PFSK-1 (cell line): Measurements from ENCODE around the gene ZFYVE26.

Experiments
- POLR2AphosphoS5 ChIP-seq: IDR thresholded peaks from 2 replicates; pipeline ENCODE4 v1.6.1; 2012; ENCODE audit warnings: low read depth, mild to moderate bottlenecking, control low read depth, low read length, moderate library complexity
- SIN3A ChIP-seq: IDR thresholded peaks from 2 replicates; pipeline ENCODE4 v1.6.1; 2012; ENCODE audit warnings: mild to moderate bottlenecking, low read length, moderate library complexity, borderline replicate concordance; ENCODE audit not compliant: insufficient read depth

- TF ChIP-seq POLR2AphosphoS5 (no peak), SIN3A (no peak)
Observed at GRCh38 chr14:67814821-67815220, 1.6 kb downstream of the ZFYVE26 start.
